ENCODE measurements around the gene ELL. TPM values are rescaled to one million over a fixed set of nuclear protein-coding genes. Genes with fewer than 3 reads are reported as not detected.
A peak's percentile ranks its signal among the peaks of the same experiment; 100 is the strongest.

ELL gene
- total RNA-seq, 1 donor from 2014 or later: 15.5 TPM

DNA sequence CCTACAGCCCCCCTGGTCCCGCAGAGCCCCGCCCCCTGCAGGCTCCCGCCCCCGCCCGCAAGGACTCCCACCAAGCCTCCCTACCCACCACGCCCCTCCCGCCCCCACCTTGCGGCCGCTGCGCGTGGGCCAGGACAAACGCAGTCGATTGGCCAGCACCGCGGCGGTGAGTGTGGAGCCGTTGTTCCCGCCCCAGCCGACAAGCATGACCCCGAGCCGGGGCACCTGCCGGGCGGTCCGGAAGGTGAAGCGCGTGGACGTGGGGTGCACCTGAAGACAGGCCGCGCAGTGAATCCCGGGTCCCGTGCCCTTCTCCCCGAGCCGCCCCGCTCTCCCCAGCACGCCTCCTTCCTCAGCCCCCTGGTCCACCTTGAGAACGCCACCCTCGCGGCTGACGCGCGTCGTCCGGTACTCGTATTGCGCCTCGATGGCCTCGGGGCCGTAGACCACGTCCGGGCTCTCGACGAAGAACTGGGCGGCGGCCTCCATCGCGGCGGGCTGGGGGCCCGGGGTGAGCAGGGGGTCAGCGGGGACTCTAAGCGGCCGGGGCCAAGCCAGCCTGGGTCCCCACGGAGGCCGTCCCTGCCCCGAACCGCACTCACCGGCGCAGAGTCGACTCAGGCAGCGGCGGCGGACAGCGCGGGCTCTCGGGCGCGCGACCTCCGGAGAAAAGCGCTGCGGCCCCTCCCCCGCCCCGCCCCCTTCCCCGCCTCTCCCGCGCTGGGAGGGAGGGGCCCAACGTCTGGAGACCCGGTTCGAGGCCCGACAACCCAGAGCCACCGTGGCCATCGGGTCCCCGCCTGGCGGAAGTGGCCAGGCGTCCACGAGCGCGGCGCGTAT, 84.2 kb downstream of the ELL start, which contains the start of gene ISYNA1:
Gene ISYNA1 (minus strand): TSS at position 643 of the 840 bp plus-strand sequence. CDS start 154 bp downstream, at position 489.
- Mint-ChIP-seq H3K27me3 (no peaks in the 10 kb centered on the region), H3K4me1 (ENCODE audit: low read depth) (peaks cover 22% of the 10 kb centered on the region), H3K36me3 (ENCODE audit: insufficient read depth) (peaks cover 4% of the 10 kb centered on the region), H3K4me3 (ENCODE audit: low read depth) (peak within 1 kb of the TSS; percentile 70), H3K9me3 (ENCODE audit: low read depth) (no peaks in the 10 kb centered on the region), H3K27ac (peak within 1 kb of the TSS; percentile 95)
- TF ChIP-seq, protein P1, sequence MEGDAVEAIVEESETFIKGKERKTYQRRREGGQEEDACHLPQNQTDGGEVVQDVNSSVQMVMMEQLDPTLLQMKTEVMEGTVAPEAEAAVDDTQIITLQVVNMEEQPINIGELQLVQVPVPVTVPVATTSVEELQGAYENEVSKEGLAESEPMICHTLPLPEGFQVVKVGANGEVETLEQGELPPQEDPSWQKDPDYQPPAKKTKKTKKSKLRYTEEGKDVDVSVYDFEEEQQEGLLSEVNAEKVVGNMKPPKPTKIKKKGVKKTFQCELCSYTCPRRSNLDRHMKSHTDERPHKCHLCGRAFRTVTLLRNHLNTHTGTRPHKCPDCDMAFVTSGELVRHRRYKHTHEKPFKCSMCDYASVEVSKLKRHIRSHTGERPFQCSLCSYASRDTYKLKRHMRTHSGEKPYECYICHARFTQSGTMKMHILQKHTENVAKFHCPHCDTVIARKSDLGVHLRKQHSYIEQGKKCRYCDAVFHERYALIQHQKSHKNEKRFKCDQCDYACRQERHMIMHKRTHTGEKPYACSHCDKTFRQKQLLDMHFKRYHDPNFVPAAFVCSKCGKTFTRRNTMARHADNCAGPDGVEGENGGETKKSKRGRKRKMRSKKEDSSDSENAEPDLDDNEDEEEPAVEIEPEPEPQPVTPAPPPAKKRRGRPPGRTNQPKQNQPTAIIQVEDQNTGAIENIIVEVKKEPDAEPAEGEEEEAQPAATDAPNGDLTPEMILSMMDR (IDR thresholded peaks at IDR 0.05; ENCODE audit: unreplicated experiment): peak; percentile 12
- DNase-seq (ENCODE audit: low spot score, unreplicated experiment): no peak

DNA sequence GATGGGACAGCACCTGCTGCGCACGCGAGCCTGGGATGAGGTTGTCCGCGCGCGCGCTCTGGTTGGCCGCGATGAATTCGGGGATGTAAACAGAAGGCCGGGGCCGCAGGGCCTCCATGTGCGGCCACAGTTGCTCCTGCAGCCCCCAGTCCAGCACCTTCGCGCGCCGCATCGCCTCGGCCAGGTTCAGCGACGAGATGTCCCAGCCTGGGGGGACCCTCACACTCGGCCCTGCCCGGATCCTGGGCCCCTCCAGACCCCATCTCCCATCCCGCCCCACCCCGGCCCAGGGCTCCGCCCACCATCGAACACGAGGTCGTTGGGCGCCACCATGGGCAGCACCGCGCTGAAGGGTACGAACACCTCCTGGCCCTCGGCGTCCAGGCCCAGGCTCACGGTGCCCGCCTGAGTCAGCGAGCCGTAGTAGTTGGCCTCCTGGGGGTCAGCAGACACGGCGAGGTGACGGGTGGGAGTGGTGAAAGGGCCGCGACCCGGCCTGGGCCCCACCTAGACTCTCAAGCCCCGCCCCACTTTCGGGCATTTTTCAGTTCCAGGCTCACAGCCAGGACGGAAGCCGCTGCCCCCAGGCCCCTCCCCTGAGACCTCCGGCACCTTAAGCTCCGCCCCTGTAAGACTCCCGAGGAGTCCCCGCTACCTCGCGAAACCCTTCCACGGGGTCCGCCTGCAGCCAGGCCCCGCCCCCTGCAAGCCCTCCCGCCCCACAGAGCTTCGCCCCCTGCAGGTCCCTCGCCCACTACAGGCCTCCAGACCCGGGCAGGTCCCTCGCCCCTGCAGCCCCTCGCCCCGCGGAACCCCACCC, 85.0 kb downstream of the ELL start:
- Mint-ChIP-seq H3K4me1 (ENCODE audit: low read depth) (peaks cover 23% of the 10 kb centered on the region), H3K27me3 (no peaks in the 10 kb centered on the region), H3K27ac (peak overlapping the region; percentile 94), H3K4me3 (ENCODE audit: low read depth) (peak overlapping the region; percentile 70), H3K9me3 (ENCODE audit: low read depth) (no peaks in the 10 kb centered on the region), H3K36me3 (ENCODE audit: insufficient read depth) (peaks cover 2% of the 10 kb centered on the region)
- TF ChIP-seq, protein P1 (IDR thresholded peaks at IDR 0.05; ENCODE audit: unreplicated experiment): peak; percentile 44
- peak; percentile 74 for DNase-seq (ENCODE audit: low spot score, unreplicated experiment)

DNA sequence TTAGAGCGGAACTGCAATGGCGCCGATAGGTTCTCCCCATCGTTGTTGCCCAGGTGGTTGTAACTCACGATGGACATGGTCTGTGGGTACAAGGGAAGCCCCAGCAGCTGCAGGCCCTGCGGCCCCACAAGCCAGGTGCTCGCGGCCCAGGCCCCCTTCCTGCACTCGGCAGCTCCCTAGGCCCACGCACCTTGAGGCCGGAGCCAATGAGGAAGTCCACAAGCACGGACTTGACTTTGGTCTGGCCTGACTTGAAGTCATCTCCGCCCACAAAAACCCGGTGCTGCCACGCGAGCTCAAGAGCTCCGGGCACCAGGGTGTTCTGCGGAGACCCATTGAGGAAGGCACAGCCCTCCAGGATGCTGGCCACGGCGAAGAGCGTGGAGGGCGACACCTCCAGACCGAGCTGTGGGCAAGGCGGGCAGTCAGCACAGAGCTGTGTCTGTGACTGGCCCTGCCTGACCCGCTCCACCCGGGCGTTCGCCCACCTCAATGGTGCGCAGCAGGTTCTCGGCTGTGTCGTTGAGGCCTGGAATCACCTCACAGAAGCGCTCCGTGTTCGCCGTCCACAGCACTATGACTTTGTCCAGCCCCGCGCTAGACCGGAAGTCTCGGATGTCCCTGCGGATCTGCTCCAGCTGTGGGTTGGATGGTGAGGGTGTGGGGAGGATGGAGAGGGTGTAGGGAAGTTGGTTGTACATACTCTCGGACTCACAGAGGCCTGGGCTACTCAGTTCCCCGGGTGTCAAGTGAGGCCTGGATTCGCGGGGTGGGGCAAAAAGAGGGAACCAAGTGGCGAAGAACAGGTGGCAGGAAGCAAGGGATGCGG, 85.8 kb downstream of the ELL start:
- TF ChIP-seq, protein P1 (IDR thresholded peaks at IDR 0.05; ENCODE audit: unreplicated experiment): no peak
- Mint-ChIP-seq H3K27ac (peak overlapping the region; percentile 94), H3K27me3 (no peaks in the 10 kb centered on the region), H3K4me1 (ENCODE audit: low read depth) (peaks cover 23% of the 10 kb centered on the region), H3K36me3 (ENCODE audit: insufficient read depth) (peaks cover 2% of the 10 kb centered on the region), H3K4me3 (ENCODE audit: low read depth) (peak overlapping the region; percentile 64), H3K9me3 (ENCODE audit: low read depth) (no peaks in the 10 kb centered on the region)
- no peak for DNase-seq (ENCODE audit: low spot score, unreplicated experiment)

DNA sequence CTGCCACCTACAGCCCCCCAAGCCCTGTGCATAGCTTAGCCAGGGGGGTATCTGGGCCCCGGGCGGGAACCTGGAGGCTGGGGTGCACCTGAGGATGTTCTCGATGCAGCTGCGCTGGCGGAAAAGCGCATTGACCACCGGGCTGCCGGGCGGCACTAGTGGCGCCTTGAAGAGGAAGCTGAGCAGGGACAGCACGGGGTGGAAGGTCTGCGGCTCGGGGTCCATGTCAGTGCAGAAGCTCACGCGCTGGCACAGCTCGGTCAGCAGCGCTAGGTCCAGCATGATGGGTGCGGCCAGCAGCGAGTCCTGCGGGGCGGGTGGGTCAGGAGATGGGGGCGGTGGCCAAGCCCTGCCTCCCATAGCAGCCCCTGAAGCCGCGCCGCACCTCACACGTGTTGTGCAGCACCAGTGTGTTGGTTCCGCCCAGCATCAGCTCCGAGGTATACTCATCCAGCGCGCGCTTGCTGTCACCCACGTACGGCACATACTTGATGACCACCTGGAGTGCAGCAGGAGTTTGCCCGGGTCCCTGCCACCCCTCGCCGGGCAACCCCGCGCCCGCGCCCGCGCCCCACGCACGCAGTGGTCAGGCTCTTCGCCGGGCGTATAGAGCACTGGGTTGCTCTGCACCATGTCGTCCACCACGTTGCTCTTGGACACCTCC, 86.6 kb downstream of the ELL start:
- H3K27ac Mint-ChIP-seq: no peak overlapping the region
- H3K4me3 Mint-ChIP-seq (ENCODE audit: low read depth): no peak overlapping the region
- TF ChIP-seq, protein P1 (IDR thresholded peaks at IDR 0.05; ENCODE audit: unreplicated experiment): no peak
- peaks cover 22% of the 10 kb centered on the region for H3K4me1 Mint-ChIP-seq (ENCODE audit: low read depth)
- DNase-seq (ENCODE audit: low spot score, unreplicated experiment): no peak
- no peaks in the 10 kb centered on the region for H3K27me3 Mint-ChIP-seq
- no peaks in the 10 kb centered on the region for H3K9me3 Mint-ChIP-seq (ENCODE audit: low read depth)
- peaks cover 2% of the 10 kb centered on the region for H3K36me3 Mint-ChIP-seq (ENCODE audit: insufficient read depth)
